ENCODE data around the gene CFAP65. TPM values are rescaled to one million over a fixed set of nuclear protein-coding genes. Genes with fewer than 3 reads are reported as not detected.
A peak's percentile ranks its signal among the peaks of the same experiment; 100 is the strongest.

The CFAP65 gene
- total RNA-seq, 3 donors from 2014 or later (not counting 1 experiment from before 2014, with no cell fraction given) = not detected

GRCh38 chr2:219045937-219046550 lies 4.7 kb upstream of the CFAP65 start:
- intact Hi-C loops (cut with micrococcal nuclease) = no loop called here
- Histone ChIP-seq H3K27ac (ENCODE audit: low read length) (no peak overlapping the region), H3K9me3 (ENCODE audit: control insufficient read depth, insufficient read depth, low read length) (no peaks in the 10 kb centered on the region), H3K4me3 (ENCODE audit: low read length) (no peak overlapping the region), H3K4me1 (ENCODE audit: control insufficient read depth, insufficient read depth, low read length) (peaks cover 5% of the 10 kb centered on the region), H3K27me3 (ENCODE audit: control insufficient read depth, insufficient read depth, low read length) (peaks cover 14% of the 10 kb centered on the region), H3K36me3 (ENCODE audit: control insufficient read depth, insufficient read depth, low read length) (no peaks in the 10 kb centered on the region)
- 10% methylated on average over 6 of the region's 6 CpGs for WGBS (ENCODE audit: insufficient coverage)
- no peaks in the 10 kb centered on the region for H3K9me3 Mint-ChIP-seq
- DNase-seq (peak in 1 of 2 donors; percentile 32), ATAC-seq (peak in 1 of 3 donors; percentile 42)
- no peak overlapping the region for H3K4me3 Mint-ChIP-seq
- peaks cover 6 to 8% of the 10 kb centered on the region in 2 donors for H3K4me1 Mint-ChIP-seq
- peaks cover 53 to 71% of the 10 kb centered on the region in 2 donors for H3K27me3 Mint-ChIP-seq (ENCODE audit: low read depth in 2 of 2)
- no peak overlapping the region for H3K27ac Mint-ChIP-seq
- H3K36me3 Mint-ChIP-seq = no peaks in the 10 kb centered on the region
- TF ChIP-seq, protein P1, sequence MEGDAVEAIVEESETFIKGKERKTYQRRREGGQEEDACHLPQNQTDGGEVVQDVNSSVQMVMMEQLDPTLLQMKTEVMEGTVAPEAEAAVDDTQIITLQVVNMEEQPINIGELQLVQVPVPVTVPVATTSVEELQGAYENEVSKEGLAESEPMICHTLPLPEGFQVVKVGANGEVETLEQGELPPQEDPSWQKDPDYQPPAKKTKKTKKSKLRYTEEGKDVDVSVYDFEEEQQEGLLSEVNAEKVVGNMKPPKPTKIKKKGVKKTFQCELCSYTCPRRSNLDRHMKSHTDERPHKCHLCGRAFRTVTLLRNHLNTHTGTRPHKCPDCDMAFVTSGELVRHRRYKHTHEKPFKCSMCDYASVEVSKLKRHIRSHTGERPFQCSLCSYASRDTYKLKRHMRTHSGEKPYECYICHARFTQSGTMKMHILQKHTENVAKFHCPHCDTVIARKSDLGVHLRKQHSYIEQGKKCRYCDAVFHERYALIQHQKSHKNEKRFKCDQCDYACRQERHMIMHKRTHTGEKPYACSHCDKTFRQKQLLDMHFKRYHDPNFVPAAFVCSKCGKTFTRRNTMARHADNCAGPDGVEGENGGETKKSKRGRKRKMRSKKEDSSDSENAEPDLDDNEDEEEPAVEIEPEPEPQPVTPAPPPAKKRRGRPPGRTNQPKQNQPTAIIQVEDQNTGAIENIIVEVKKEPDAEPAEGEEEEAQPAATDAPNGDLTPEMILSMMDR (IDR thresholded peaks at IDR 0.05) = no peak

GRCh38 chr2:219042750-219043149 lies 1.4 kb upstream of the CFAP65 start:
- peaks cover 5% of the 10 kb centered on the region for H3K4me1 ChIP-seq (ENCODE audit: control insufficient read depth, insufficient read depth, low read length)
- H3K4me3 ChIP-seq (ENCODE audit: low read length) = no peak overlapping the region
- H3K4me1 Mint-ChIP-seq = peaks cover 8 to 12% of the 10 kb centered on the region in 2 donors
- no peaks in the 10 kb centered on the region for H3K36me3 Mint-ChIP-seq
- H3K36me3 ChIP-seq (ENCODE audit: control insufficient read depth, insufficient read depth, low read length) = no peaks in the 10 kb centered on the region
- no peak for ATAC-seq
- WGBS (ENCODE audit: insufficient coverage) = 74% methylated on average over 2 of the region's 2 CpGs
- peaks cover 19% of the 10 kb centered on the region for H3K27me3 ChIP-seq (ENCODE audit: control insufficient read depth, insufficient read depth, low read length)
- no peak overlapping the region for H3K27ac ChIP-seq (ENCODE audit: low read length)
- peaks cover 46 to 75% of the 10 kb centered on the region in 2 donors for H3K27me3 Mint-ChIP-seq (ENCODE audit: low read depth in 2 of 2)
- H3K27ac Mint-ChIP-seq = no peak overlapping the region
- H3K9me3 Mint-ChIP-seq = no peaks in the 10 kb centered on the region
- TF ChIP-seq, protein P1 (IDR thresholded peaks at IDR 0.05) = no peak
- H3K9me3 ChIP-seq (ENCODE audit: control insufficient read depth, insufficient read depth, low read length) = no peaks in the 10 kb centered on the region
- H3K4me3 Mint-ChIP-seq = no peak overlapping the region
- DNase-seq = no peak
- intact Hi-C loops (cut with micrococcal nuclease) = no loop called here

GRCh38 chr2:219042157-219042556 lies 841 bp upstream of the CFAP65 start:
- H3K27ac ChIP-seq (ENCODE audit: low read length) = no peak overlapping the region
- intact Hi-C loops (cut with micrococcal nuclease) = no loop called here
- H3K4me3 ChIP-seq (ENCODE audit: low read length) = no peak overlapping the region
- H3K4me1 ChIP-seq (ENCODE audit: control insufficient read depth, insufficient read depth, low read length) = peaks cover 5% of the 10 kb centered on the region
- H3K9me3 Mint-ChIP-seq = no peaks in the 10 kb centered on the region
- ATAC-seq (no peak), DNase-seq (no peak)
- peaks cover 47 to 75% of the 10 kb centered on the region in 2 donors for H3K27me3 Mint-ChIP-seq (ENCODE audit: low read depth in 2 of 2)
- TF ChIP-seq, protein P1 (IDR thresholded peaks at IDR 0.05) = no peak
- H3K4me3 Mint-ChIP-seq = no peak overlapping the region
- no peaks in the 10 kb centered on the region for H3K9me3 ChIP-seq (ENCODE audit: control insufficient read depth, insufficient read depth, low read length)
- H3K36me3 ChIP-seq (ENCODE audit: control insufficient read depth, insufficient read depth, low read length) = no peaks in the 10 kb centered on the region
- peaks cover 19% of the 10 kb centered on the region for H3K27me3 ChIP-seq (ENCODE audit: control insufficient read depth, insufficient read depth, low read length)
- no peak overlapping the region for H3K27ac Mint-ChIP-seq
- WGBS (ENCODE audit: insufficient coverage) = 78% methylated on average over 4 of the region's 4 CpGs
- H3K4me1 Mint-ChIP-seq = peaks cover 8 to 12% of the 10 kb centered on the region in 2 donors
- H3K36me3 Mint-ChIP-seq = no peaks in the 10 kb centered on the region

DNA sequence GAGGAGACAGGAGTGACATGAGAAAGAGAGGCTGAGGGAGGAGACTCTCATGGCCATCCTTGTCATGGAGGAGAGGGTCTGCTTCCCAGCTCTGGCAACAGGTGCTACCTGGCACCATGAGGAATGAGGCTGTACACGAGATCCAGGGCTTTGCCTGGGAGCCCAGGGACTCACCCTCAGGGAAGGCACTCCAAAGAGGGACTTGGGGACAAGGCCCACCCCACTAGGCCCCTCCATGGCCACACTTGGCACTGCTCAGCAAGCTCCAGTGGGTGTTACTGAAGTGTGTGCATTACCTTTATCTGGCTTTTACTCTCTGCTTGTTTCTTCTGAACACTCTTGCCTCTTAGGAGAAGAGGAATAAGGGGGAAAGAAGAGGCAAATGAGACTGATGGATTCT lies 2.7 kb downstream of the CFAP65 start:
- 18% methylated on average over 1 of the region's 1 CpG for WGBS (ENCODE audit: insufficient coverage)
- Histone ChIP-seq H3K4me3 (ENCODE audit: low read length) (no peak overlapping the region), H3K27ac (ENCODE audit: low read length) (no peak overlapping the region), H3K36me3 (ENCODE audit: control insufficient read depth, insufficient read depth, low read length) (no peaks in the 10 kb centered on the region), H3K4me1 (ENCODE audit: control insufficient read depth, insufficient read depth, low read length) (peaks cover 5% of the 10 kb centered on the region), H3K27me3 (ENCODE audit: control insufficient read depth, insufficient read depth, low read length) (peaks cover 15% of the 10 kb centered on the region), H3K9me3 (ENCODE audit: control insufficient read depth, insufficient read depth, low read length) (no peaks in the 10 kb centered on the region)
- H3K36me3 Mint-ChIP-seq = no peaks in the 10 kb centered on the region
- no peaks in the 10 kb centered on the region for H3K9me3 Mint-ChIP-seq
- H3K27me3 Mint-ChIP-seq (ENCODE audit: low read depth in 2 of 2) = peaks cover 46 to 77% of the 10 kb centered on the region in 2 donors
- TF ChIP-seq, protein P1 (IDR thresholded peaks at IDR 0.05) = no peak
- intact Hi-C loops (cut with micrococcal nuclease) = no loop called here
- no peak overlapping the region for H3K27ac Mint-ChIP-seq
- no peak overlapping the region for H3K4me3 Mint-ChIP-seq
- ATAC-seq (no peak), DNase-seq (no peak)
- peaks cover 8 to 12% of the 10 kb centered on the region in 2 donors for H3K4me1 Mint-ChIP-seq
